ENCODE measurements around the gene MNX1. TPM values are rescaled to one million over a fixed set of nuclear protein-coding genes. Genes with fewer than 3 reads are reported as not detected.

The MNX1 gene
- total and polyA plus RNA-seq, 4 donors: 0.08 TPM; not detected in 3

GRCh38 chr7:157023589-157023905, 13.1 kb upstream of the MNX1 start:
- Histone ChIP-seq H3K36me3 (ENCODE audit: control insufficient read depth in 4 of 4, insufficient read depth in 3 of 4, low read depth in 1 of 4, low read length in 3 of 4) (no peaks in the 10 kb centered on the region), H3K27ac (ENCODE audit: low read depth in 1 of 2, low read length in 2 of 2) (no peak overlapping the region), H3K27me3 (ENCODE audit: control insufficient read depth in 4 of 4, insufficient read depth in 4 of 4, low read length in 3 of 4) (peaks cover 3 to 31% (median 23%) of the 10 kb centered on the region in 4 donors), H3K9ac (ENCODE audit: low read depth in 1 of 2, low read length in 2 of 2) (no peak overlapping the region), H3K4me1 (ENCODE audit: control insufficient read depth in 4 of 4, insufficient read depth in 4 of 4, low read length in 3 of 4) (peaks cover 0 to 18% (median 10%) of the 10 kb centered on the region in 4 donors), H3K4me3 (ENCODE audit: low read depth in 1 of 3, low read length in 3 of 3) (no peak overlapping the region), H3K9me3 (ENCODE audit: control insufficient read depth in 4 of 4, low read length in 3 of 4) (peaks cover 0 to 3% (median 1%) of the 10 kb centered on the region in 4 donors)
- WGBS: 16% methylated on average over 4 of the region's 4 CpGs
- no peak for DNase-seq (ENCODE audit: low spot score)
- no peak for TF ChIP-seq JUND (IDR thresholded peaks at IDR 0.05)
- TF ChIP-seq CTCF (IDR thresholded peaks at IDR 0.05; ENCODE audit: low read depth, low read length, missing input control): no peak
- TF ChIP-seq NR2F2 (IDR thresholded peaks at IDR 0.05): no peak
- no peak for TF ChIP-seq YY1 (IDR thresholded peaks at IDR 0.05)
- no peak for TF ChIP-seq EGR1 (IDR thresholded peaks at IDR 0.05; ENCODE audit: low read depth in 2 of 2)
- no peak for TF ChIP-seq MAX (IDR thresholded peaks at IDR 0.05)
- TF ChIP-seq HNF4A (conservative IDR thresholded peaks at IDR 0.05): no peak
- no peak for TF ChIP-seq FOXA2 (IDR thresholded peaks at IDR 0.05)
- no peak for TF ChIP-seq GABPA (IDR thresholded peaks at IDR 0.05 in 1 of 2, conservative IDR thresholded peaks at IDR 0.05 in 1 of 2)
- TF ChIP-seq RAD21 (IDR thresholded peaks at IDR 0.05): no peak
- TF ChIP-seq SP1 (IDR thresholded peaks at IDR 0.05): no peak
- no peak for TF ChIP-seq REST (IDR thresholded peaks at IDR 0.05)
- TF ChIP-seq ATF3 (IDR thresholded peaks at IDR 0.05): no peak
- no peak for TF ChIP-seq HNF4G (IDR thresholded peaks at IDR 0.05)

- H3K27me3 ChIP-seq (ENCODE audit: control insufficient read depth in 4 of 4, insufficient read depth in 4 of 4, low read length in 3 of 4): peaks cover 3 to 31% (median 27%) of the 10 kb centered on the region in 4 donors
- peaks cover 0 to 3% (median 1%) of the 10 kb centered on the region in 4 donors for H3K9me3 ChIP-seq (ENCODE audit: control insufficient read depth in 4 of 4, low read length in 3 of 4)
- no peak for TF ChIP-seq HNF4G (IDR thresholded peaks at IDR 0.05)
- no peak for TF ChIP-seq CTCF (IDR thresholded peaks at IDR 0.05; ENCODE audit: low read depth, low read length, missing input control)
- no peak for TF ChIP-seq GABPA (IDR thresholded peaks at IDR 0.05 in 1 of 2, conservative IDR thresholded peaks at IDR 0.05 in 1 of 2)
- WGBS: 9% methylated on average over 19 of the region's 19 CpGs
- H3K9ac ChIP-seq (ENCODE audit: low read depth in 1 of 2, low read length in 2 of 2): no peak overlapping the region
- no peak for DNase-seq (ENCODE audit: low spot score)
- H3K36me3 ChIP-seq (ENCODE audit: control insufficient read depth in 4 of 4, insufficient read depth in 3 of 4, low read depth in 1 of 4, low read length in 3 of 4): no peaks in the 10 kb centered on the region
- H3K4me1 ChIP-seq (ENCODE audit: control insufficient read depth in 4 of 4, insufficient read depth in 4 of 4, low read length in 3 of 4): peaks cover 0 to 24% (median 10%) of the 10 kb centered on the region in 4 donors
- no peak overlapping the region for H3K4me3 ChIP-seq (ENCODE audit: low read depth in 1 of 3, low read length in 3 of 3)
- H3K27ac ChIP-seq (ENCODE audit: low read depth in 1 of 2, low read length in 2 of 2): no peak overlapping the region
Measured at GRCh38 chr7:157022681-157023588, 12.5 kb upstream of the MNX1 start.

Measured in liver (tissue), 9 donors.